Endothelial cell (in vitro differentiated cells): Measurements from ENCODE around the gene MT1A. TPM values are rescaled to one million over a fixed set of nuclear protein-coding genes. Genes with fewer than 3 reads are reported as not detected.

Experiments
- DNase-seq: peaks from one replicate; pipeline ENCODE4 v3.0.0; 2021; ENCODE audit warnings: low spot score
- H3K27ac Mint-ChIP-seq: one replicate; pipeline ENCODE4 v1.8.0; 2021; ENCODE audit warnings: mixed read lengths, inconsistent platforms; ENCODE audit not compliant: unreplicated experiment
- H3K27me3 Mint-ChIP-seq: one replicate; pipeline ENCODE4 v1.8.0; 2021; ENCODE audit warnings: mild to moderate bottlenecking, moderate library complexity, mixed read lengths, inconsistent platforms; ENCODE audit not compliant: unreplicated experiment
- H3K36me3 Mint-ChIP-seq: one replicate; pipeline ENCODE4 v1.8.0; 2021; ENCODE audit warnings: mild to moderate bottlenecking, low read depth, mixed read lengths, inconsistent platforms; ENCODE audit not compliant: unreplicated experiment
- H3K4me1 Mint-ChIP-seq: one replicate; pipeline ENCODE4 v1.8.0; 2021; ENCODE audit warnings: mild to moderate bottlenecking, mixed read lengths, inconsistent platforms; ENCODE audit not compliant: unreplicated experiment
- H3K4me3 Mint-ChIP-seq: one replicate; pipeline ENCODE4 v1.8.0; 2021; ENCODE audit warnings: mild to moderate bottlenecking, mixed read lengths, inconsistent platforms; ENCODE audit not compliant: unreplicated experiment
- H3K9me3 Mint-ChIP-seq: one replicate; pipeline ENCODE4 v1.8.0; 2021; ENCODE audit warnings: mixed read lengths, inconsistent platforms; ENCODE audit not compliant: unreplicated experiment
- CTCF ChIP-seq: fragments of 200-600 bp; sonication (generic); IDR thresholded peaks from one replicate; pipeline ENCODE4 v1.5.0; 2021; ENCODE audit warnings: antibody characterized with exemption; ENCODE audit not compliant: unreplicated experiment
- total RNA-seq: library from RNA; stranded (reverse); fragmentation: NEBNext Ultra II Directional; extraction: Animal tissue kit (Norgen Biotek cat#: 25700); gene quantifications from one replicate; pipeline ENCODE4 v1.2.1, GENCODE V29; 2021; ENCODE audit not compliant: unreplicated experiment

Gene MT1A
- total RNA-seq, 1 donor from 2014 or later: not detected

GRCh38 chr16:56688762-56689161, 50.3 kb downstream of the MT1A start:
- H3K36me3 Mint-ChIP-seq: peaks cover 4% of the 10 kb centered on the region
- H3K4me1 Mint-ChIP-seq: no peaks in the 10 kb centered on the region
- H3K27ac Mint-ChIP-seq: no peak overlapping the region
- no peak for TF ChIP-seq CTCF
- no peak overlapping the region for H3K4me3 Mint-ChIP-seq
- H3K27me3 Mint-ChIP-seq: peaks cover 8% of the 10 kb centered on the region
- H3K9me3 Mint-ChIP-seq: no peaks in the 10 kb centered on the region
- no peak for DNase-seq

GRCh38 chr16:56689171-56689570, 50.7 kb downstream of the MT1A start:
- peaks cover 4% of the 10 kb centered on the region for H3K36me3 Mint-ChIP-seq
- no peak overlapping the region for H3K4me3 Mint-ChIP-seq
- H3K27ac Mint-ChIP-seq: no peak overlapping the region
- H3K27me3 Mint-ChIP-seq: peaks cover 8% of the 10 kb centered on the region
- no peak for TF ChIP-seq CTCF
- DNase-seq: no peak
- H3K4me1 Mint-ChIP-seq: no peaks in the 10 kb centered on the region
- no peaks in the 10 kb centered on the region for H3K9me3 Mint-ChIP-seq

Other genes with a start within 250 kb of the MT1A start
- 90.7 TPM for gene AMFR, start 213.1 kb upstream of the MT1A start, total RNA-seq
- gene NUDT21, start 187.3 kb upstream of the MT1A start, total RNA-seq: 126 TPM
- 24.8 TPM for gene OGFOD1, start 187.1 kb upstream of the MT1A start, total RNA-seq
- gene BBS2, start 118.6 kb upstream of the MT1A start, total RNA-seq: 37.5 TPM
- gene MT4, start 73.6 kb upstream of the MT1A start, total RNA-seq: not detected
- not detected for gene MT3, start 49.1 kb upstream of the MT1A start, total RNA-seq
- 2.4 TPM for gene MT2A, start 30.1 kb upstream of the MT1A start, total RNA-seq
- gene MT1E, start 12.9 kb upstream of the MT1A start, total RNA-seq: not detected
- not detected for gene MT1M, start 6.0 kb upstream of the MT1A start, total RNA-seq
- not detected for gene MT1B, start 13.2 kb downstream of the MT1A start, total RNA-seq
- gene MT1F, start 19.3 kb downstream of the MT1A start, total RNA-seq: not detected
- not detected for gene MT1G, start 29.4 kb downstream of the MT1A start, total RNA-seq
- not detected for gene MT1H, start 31.1 kb downstream of the MT1A start, total RNA-seq
- gene MT1X, start 43.8 kb downstream of the MT1A start, total RNA-seq: 2.3 TPM
- gene NUP93, start 91.5 kb downstream of the MT1A start, total RNA-seq: 92.9 TPM
- not detected for gene SLC12A3, start 226.5 kb downstream of the MT1A start, total RNA-seq